Osteocyte (in vitro differentiated cells): ENCODE measurements around the gene CRYBG2. TPM values are rescaled to one million over a fixed set of nuclear protein-coding genes. Genes with fewer than 3 reads are reported as not detected.
"Not testable (repeated sequence)": the region's sequence is repeated elsewhere in the genome, so short reads cannot be mapped to it uniquely, and the experiment has no call there.

Experiments used
- DNase-seq: peaks from one replicate; pipeline ENCODE4 v3.0.0; 2021; ENCODE audit warnings: mixed read lengths; ENCODE audit not compliant: unreplicated experiment; ENCODE audit errors: extremely low spot score
- H3K27ac Mint-ChIP-seq: one replicate; pipeline ENCODE4 v1.8.0; 2021; ENCODE audit warnings: mild to moderate bottlenecking, mixed read lengths; ENCODE audit not compliant: unreplicated experiment
- H3K27me3 Mint-ChIP-seq: one replicate; pipeline ENCODE4 v1.8.0; 2021; ENCODE audit warnings: mixed read lengths; ENCODE audit not compliant: unreplicated experiment
- H3K36me3 Mint-ChIP-seq: one replicate; pipeline ENCODE4 v1.8.0; 2021; ENCODE audit warnings: mixed read lengths; ENCODE audit not compliant: unreplicated experiment
- H3K4me1 Mint-ChIP-seq: one replicate; pipeline ENCODE4 v1.8.0; 2021; ENCODE audit warnings: mixed read lengths; ENCODE audit not compliant: unreplicated experiment
- H3K4me3 Mint-ChIP-seq: one replicate; pipeline ENCODE4 v1.8.0; 2021; ENCODE audit warnings: mild to moderate bottlenecking, moderate library complexity, mixed read lengths; ENCODE audit not compliant: unreplicated experiment
- H3K9me3 Mint-ChIP-seq: one replicate; pipeline ENCODE4 v1.8.0; 2021; ENCODE audit warnings: mixed read lengths; ENCODE audit not compliant: unreplicated experiment
- CTCF ChIP-seq: fragments of 200-600 bp; sonication (generic); IDR thresholded peaks from 2 replicates; pipeline ENCODE4 v1.5.0; 2021; ENCODE audit warnings: antibody characterized with exemption, mild to moderate bottlenecking, moderate library complexity
- total RNA-seq: library from RNA; stranded (reverse); gene quantifications from 2 replicates; pipeline ENCODE4 v1.2.1, GENCODE V29; 2021

Gene CRYBG2
- total RNA-seq, 1 donor from 2014 or later = not detected

DNA sequence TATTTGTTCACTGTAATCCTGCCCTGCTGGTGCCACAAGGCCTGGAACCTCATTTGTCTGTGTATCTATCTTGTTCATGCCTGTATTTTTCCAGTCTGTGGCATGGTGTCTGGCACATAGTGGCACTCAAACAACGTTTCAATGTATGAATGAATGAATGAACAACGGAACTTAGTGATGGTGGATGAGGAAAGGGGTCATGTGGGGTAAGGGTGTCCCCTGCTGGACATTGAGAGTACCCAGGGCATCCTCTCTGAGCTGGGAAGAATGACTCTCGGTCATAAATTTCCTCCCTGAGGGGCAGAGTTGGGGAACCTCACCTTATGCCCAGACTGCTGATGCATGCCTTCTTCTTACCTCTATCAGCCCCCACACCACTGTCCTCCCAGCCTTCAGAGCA, 37.5 kb upstream of the CRYBG2 start:
- Mint-ChIP-seq H3K27me3 (no peaks in the 10 kb centered on the region), H3K9me3 (no peaks in the 10 kb centered on the region), H3K27ac (no peak overlapping the region), H3K4me1 (no peaks in the 10 kb centered on the region), H3K4me3 (no peak overlapping the region), H3K36me3 (no peaks in the 10 kb centered on the region)
- peak; percentile 58 for TF ChIP-seq CTCF
- DNase-seq = no peak

DNA sequence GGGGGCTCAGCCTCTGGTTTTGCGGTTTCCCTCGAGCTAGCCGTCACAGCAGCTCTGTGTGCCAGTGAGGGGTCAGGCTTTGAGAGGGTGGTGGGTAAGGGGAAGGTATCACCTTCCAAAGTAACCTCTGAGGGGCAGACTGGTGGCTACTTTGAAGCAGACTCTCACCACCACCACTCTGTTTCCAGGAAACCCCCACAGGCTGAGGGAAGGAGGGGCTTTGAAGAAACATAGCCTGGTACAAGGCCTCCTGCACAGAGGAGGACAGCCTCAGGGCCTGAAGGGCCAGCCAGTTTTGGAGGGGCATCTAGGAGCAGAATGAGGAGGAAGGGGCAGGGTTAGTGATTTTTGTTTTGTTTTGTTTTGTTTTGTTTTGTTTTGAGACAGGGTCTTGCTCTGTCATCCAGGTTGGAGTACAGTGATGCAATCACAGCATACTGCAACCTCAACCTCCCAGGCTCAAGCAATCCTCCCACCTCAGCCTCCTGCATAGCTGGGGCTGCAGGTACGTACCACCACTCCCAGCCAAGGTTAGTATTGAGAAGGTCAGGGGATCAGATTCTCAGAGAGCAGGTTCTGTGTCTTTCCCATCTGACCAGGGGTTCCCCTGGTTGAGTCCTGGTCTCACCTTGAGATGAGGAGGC, 35.8 kb upstream of the CRYBG2 start:
- DNase-seq = no peak
- TF ChIP-seq CTCF = no peak

DNA sequence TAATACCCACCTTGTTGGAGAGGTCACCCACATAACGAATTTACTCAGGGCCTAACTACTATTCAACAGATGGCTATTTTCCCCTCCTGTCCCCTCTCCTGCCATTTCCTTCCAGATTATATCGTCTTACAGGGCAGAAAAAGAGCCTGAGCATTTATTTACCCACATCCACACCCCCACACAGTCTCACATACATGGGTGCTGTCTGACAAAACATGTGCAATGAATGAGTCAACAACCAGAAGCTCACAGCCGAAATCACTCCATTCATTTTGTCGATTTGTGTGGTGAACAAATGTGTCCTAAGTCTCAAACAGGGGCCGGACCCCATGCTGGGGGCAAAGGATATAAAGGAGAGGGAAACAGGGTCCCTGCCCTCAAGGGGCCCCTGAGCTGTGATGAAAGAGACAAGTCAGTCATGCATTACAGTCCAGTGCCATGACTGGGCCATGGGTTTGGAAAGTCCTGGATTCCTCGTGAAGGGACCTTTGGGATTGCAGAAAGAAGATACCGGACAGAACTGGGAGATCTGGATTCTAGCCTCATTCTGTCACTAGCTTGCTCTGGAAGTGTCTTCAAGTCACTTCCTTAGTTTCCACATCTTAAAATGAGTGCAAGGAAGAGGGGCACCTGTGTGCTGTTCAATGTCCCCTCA, 35.0 kb upstream of the CRYBG2 start:
- no peaks in the 10 kb centered on the region for H3K4me1 Mint-ChIP-seq
- H3K36me3 Mint-ChIP-seq = no peaks in the 10 kb centered on the region
- H3K27ac Mint-ChIP-seq = no peak overlapping the region
- no peak for TF ChIP-seq CTCF
- no peaks in the 10 kb centered on the region for H3K9me3 Mint-ChIP-seq
- peaks cover 3% of the 10 kb centered on the region for H3K27me3 Mint-ChIP-seq
- no peak for DNase-seq
- no peak overlapping the region for H3K4me3 Mint-ChIP-seq

More for the DNA sequence above, 35.8 kb upstream of the CRYBG2 start:
- Mint-ChIP-seq H3K9me3 (no peaks in the 10 kb centered on the region), H3K36me3 (no peaks in the 10 kb centered on the region), H3K27me3 (no peaks in the 10 kb centered on the region), H3K27ac (no peak overlapping the region), H3K4me1 (no peaks in the 10 kb centered on the region), H3K4me3 (no peak overlapping the region)

DNA sequence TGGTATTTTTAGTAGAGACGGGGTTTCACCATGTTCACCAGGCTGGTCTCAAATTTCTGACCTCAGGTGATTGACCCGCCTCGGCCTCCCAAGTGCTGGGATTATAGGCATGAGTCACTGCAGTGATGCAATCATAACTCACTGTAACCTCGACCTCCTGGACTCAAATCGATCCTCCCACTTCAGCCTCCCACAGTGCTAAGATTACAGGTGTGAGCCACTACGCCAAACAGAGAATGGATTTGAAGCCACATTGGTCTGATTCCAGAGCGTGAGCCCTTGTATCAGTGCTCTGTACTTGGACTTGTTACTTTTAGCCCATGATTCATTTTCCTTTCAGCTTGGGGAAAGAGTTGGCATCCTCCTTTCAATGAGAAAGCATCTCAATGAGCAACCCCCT, 33.5 kb upstream of the CRYBG2 start:
- TF ChIP-seq CTCF = no peak
- no peak overlapping the region for H3K4me3 Mint-ChIP-seq
- no peak for DNase-seq
- H3K36me3 Mint-ChIP-seq = no peaks in the 10 kb centered on the region
- no peaks in the 10 kb centered on the region for H3K9me3 Mint-ChIP-seq
- H3K27me3 Mint-ChIP-seq = peaks cover 3% of the 10 kb centered on the region
- H3K4me1 Mint-ChIP-seq = no peaks in the 10 kb centered on the region
- no peak overlapping the region for H3K27ac Mint-ChIP-seq

- H3K27me3 Mint-ChIP-seq, H3K4me3 Mint-ChIP-seq, H3K4me1 Mint-ChIP-seq, H3K9me3 Mint-ChIP-seq, H3K36me3 Mint-ChIP-seq, DNase-seq, H3K27ac Mint-ChIP-seq: not testable (repeated sequence)
Observed at GRCh38 chr1:26385063-26385462, 31.1 kb upstream of the CRYBG2 start.
